Effector memory CD8-positive, alpha-beta T cell (primary cell): ENCODE results near the gene AOX1.

Source experiments
- ATAC-seq: fragments of 150-1000 bp; cut with Tn5 transposase; replicated peaks from 2 replicates; pipeline ENCODE4 v1.10.0; 2021; ENCODE audit warnings: mild to moderate bottlenecking, moderate library complexity
- DNase-seq, 3 experiments: peaks; one replicate each; pipeline ENCODE4 v3.0.0; 2021
- H3K27ac Mint-ChIP-seq, 2 donors: one replicate each; pipeline ENCODE4 v1.8.0; 2022; ENCODE audit warnings: mild to moderate bottlenecking in 2 of 2, mixed read lengths in 2 of 2, moderate library complexity in 2 of 2
- H3K27me3 Mint-ChIP-seq, 2 donors: one replicate each; pipeline ENCODE4 v1.8.0; 2022; ENCODE audit warnings: mixed read lengths in 2 of 2
- H3K36me3 Mint-ChIP-seq: one replicate; pipeline ENCODE4 v1.8.0; 2022; ENCODE audit warnings: mild to moderate bottlenecking, moderate library complexity, mixed read lengths; ENCODE audit not compliant: insufficient read depth
- H3K4me1 Mint-ChIP-seq, 2 donors: one replicate each; pipeline ENCODE4 v1.8.0; 2022; ENCODE audit warnings: low read depth in 2 of 2, mixed read lengths in 2 of 2
- H3K4me3 Mint-ChIP-seq, 2 donors: one replicate each; pipeline ENCODE4 v1.8.0; 2022; ENCODE audit warnings: mild to moderate bottlenecking in 2 of 2, mixed read lengths in 2 of 2, moderate library complexity in 2 of 2
- H3K9me3 Mint-ChIP-seq, 2 donors: one replicate each; pipeline ENCODE4 v1.8.0; 2022; ENCODE audit warnings: mixed read lengths in 2 of 2

Gene AOX1

GRCh38 chr2:200649724-200650123 lies 63.9 kb downstream of the AOX1 start:
- ATAC-seq, result no peak
- H3K4me3 Mint-ChIP-seq, result no peak overlapping the region
- H3K9me3 Mint-ChIP-seq, result no peaks in the 10 kb centered on the region
- no peak overlapping the region for H3K27ac Mint-ChIP-seq
- peaks cover 37 to 50% of the 10 kb centered on the region in 2 donors for H3K27me3 Mint-ChIP-seq
- H3K4me1 Mint-ChIP-seq, result no peaks in the 10 kb centered on the region
- no peak for DNase-seq
- H3K36me3 Mint-ChIP-seq, result no peaks in the 10 kb centered on the region

- no peak overlapping the region for H3K27ac Mint-ChIP-seq
- ATAC-seq (no peak), DNase-seq (no peak)
- no peaks in the 10 kb centered on the region for H3K4me1 Mint-ChIP-seq
- no peaks in the 10 kb centered on the region for H3K36me3 Mint-ChIP-seq
- H3K27me3 Mint-ChIP-seq, result peaks cover 37 to 52% of the 10 kb centered on the region in 2 donors
- H3K9me3 Mint-ChIP-seq, result no peaks in the 10 kb centered on the region
- no peak overlapping the region for H3K4me3 Mint-ChIP-seq
Measured at GRCh38 chr2:200650195-200650594, 64.4 kb downstream of the AOX1 start.

- Mint-ChIP-seq H3K27ac (no peak overlapping the region), H3K9me3 (no peaks in the 10 kb centered on the region), H3K27me3 (peaks cover 29 to 67% of the 10 kb centered on the region in 2 donors), H3K36me3 (no peaks in the 10 kb centered on the region), H3K4me1 (no peaks in the 10 kb centered on the region), H3K4me3 (no peak overlapping the region)
- ATAC-seq (no peak), DNase-seq (no peak)
Measured at GRCh38 chr2:200652158-200652557, 66.3 kb downstream of the AOX1 start.

- ATAC-seq, result no peak
- no peak for DNase-seq
- Mint-ChIP-seq H3K9me3 (no peaks in the 10 kb centered on the region), H3K4me3 (no peak overlapping the region), H3K27ac (no peak overlapping the region), H3K27me3 (peaks cover 21 to 59% of the 10 kb centered on the region in 2 donors), H3K36me3 (no peaks in the 10 kb centered on the region), H3K4me1 (no peaks in the 10 kb centered on the region)
Measured at GRCh38 chr2:200653021-200653420, 67.2 kb downstream of the AOX1 start.

GRCh38 chr2:200654823-200655222 lies 69.0 kb downstream of the AOX1 start:
- H3K4me1 Mint-ChIP-seq, result no peaks in the 10 kb centered on the region
- DNase-seq (no peak), ATAC-seq (no peak)
- H3K4me3 Mint-ChIP-seq, result no peak overlapping the region
- no peaks in the 10 kb centered on the region for H3K36me3 Mint-ChIP-seq
- H3K27me3 Mint-ChIP-seq, result peaks cover 19 to 51% of the 10 kb centered on the region in 2 donors
- no peak overlapping the region for H3K27ac Mint-ChIP-seq
- H3K9me3 Mint-ChIP-seq, result no peaks in the 10 kb centered on the region

DNA sequence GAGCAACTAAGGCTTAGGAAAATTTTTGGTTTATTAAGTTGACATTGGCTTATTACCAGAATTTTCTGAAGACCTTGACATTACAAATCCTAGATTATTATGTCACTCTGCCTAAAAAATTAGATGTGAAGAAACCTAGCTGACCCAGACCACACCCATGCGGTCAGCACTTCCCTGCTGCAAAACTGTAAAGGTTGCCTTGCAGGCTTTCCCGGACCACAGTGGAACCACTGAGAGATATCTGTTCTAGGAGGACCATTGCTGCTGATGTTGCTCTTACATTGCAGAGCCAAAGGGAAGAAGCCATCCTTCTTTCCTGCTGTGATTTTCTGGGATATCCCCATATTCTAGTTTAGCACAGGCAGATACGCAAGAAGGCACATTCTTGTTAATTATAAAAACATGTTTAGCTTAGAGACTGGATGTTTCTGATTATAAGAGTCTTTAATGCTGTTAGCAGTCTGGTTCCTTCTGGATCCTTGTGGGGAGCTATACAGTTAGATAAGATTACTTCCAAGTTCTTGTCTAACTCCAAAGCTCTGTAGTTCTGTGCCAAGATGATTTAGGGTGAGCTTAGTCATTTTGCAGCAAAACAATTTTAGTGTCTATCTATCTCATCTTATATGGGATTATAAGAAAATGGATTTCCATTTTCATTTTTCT lies 70.2 kb downstream of the AOX1 start:
- Mint-ChIP-seq H3K27me3 (peaks cover 9 to 50% of the 10 kb centered on the region in 2 donors), H3K4me1 (no peaks in the 10 kb centered on the region), H3K9me3 (no peaks in the 10 kb centered on the region), H3K27ac (no peak overlapping the region), H3K4me3 (no peak overlapping the region), H3K36me3 (no peaks in the 10 kb centered on the region)
- ATAC-seq (no peak), DNase-seq (no peak)

DNA sequence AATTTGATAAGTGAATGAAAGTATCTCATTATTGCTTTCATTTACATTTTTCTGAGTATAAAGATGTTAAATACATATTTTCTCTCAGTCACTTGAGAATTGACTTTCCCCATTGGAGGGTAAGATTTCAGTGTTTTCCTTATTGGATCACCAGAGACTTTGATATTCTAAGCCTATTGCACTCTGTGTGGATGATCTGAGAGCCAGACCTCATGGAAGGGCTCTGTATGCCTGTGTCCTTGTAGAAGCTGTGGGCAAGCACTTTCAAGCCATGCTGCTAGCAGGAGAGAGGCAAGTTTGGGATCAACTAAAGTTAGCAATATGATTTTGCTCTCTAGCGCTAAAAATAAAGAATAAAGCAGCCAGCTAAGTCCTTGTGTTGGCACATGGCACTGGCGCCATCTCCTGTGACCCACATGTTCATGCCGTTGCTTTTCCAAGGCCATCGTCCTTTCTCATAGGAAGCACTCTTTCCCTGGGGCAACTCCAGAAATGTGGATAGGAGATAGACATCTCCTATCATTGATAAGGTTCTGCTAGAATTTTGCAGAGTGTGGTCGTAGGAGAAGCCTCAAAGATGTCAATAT lies 72.6 kb downstream of the AOX1 start:
- no peak for ATAC-seq
- peaks cover 19 to 59% of the 10 kb centered on the region in 2 donors for H3K27me3 Mint-ChIP-seq

DNA sequence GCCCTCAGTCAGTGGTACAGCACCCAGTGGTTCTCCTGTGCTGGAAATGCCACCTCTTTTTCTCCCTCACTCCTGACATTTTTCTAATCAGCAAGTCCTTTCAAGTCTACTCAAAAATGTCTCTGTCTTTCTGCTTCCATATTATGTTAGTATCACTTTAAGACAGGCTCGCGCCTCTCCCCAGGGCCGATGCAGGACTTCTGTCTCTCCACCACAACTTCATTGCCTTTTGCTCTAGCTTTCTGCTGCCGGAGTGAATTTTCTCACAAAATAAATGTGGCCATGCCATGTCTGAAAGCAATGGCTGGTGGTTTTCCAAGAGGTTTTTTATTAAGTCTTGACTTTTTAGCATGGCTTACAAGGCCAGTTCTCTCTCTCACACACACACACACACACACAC lies 73.6 kb downstream of the AOX1 start:
- no peaks in the 10 kb centered on the region for H3K4me1 Mint-ChIP-seq
- H3K4me3 Mint-ChIP-seq, result no peak overlapping the region
- H3K27ac Mint-ChIP-seq, result no peak overlapping the region
- H3K27me3 Mint-ChIP-seq, result peaks cover 24 to 59% of the 10 kb centered on the region in 2 donors
- no peaks in the 10 kb centered on the region for H3K9me3 Mint-ChIP-seq
- DNase-seq (no peak), ATAC-seq (no peak)
- H3K36me3 Mint-ChIP-seq, result no peaks in the 10 kb centered on the region

More for the DNA sequence above, 72.6 kb downstream of the AOX1 start:
- Mint-ChIP-seq H3K9me3 (no peaks in the 10 kb centered on the region), H3K4me3 (no peak overlapping the region), H3K36me3 (no peaks in the 10 kb centered on the region), H3K4me1 (no peaks in the 10 kb centered on the region), H3K27ac (no peak overlapping the region)
- no peak for DNase-seq

DNA sequence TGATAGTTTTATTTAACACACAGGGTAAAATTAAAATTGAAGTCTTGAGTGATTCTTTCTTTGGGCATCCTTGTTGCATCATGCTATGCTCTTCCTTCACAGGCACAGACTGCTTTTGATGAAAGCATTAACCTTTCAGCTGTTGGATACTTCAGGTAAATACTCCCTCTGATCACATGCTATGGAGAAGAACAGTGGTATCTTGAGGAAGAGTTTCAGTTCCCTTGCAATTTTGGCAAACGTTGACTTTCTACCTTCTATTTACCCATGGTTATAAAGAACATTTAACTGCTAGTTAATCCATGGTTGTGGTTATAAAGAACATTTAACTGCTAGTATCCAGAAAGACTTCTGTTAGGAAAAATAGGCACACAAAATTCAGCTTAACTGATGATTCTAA lies 75.7 kb downstream of the AOX1 start:
- ATAC-seq (no peak), DNase-seq (no peak)
- Mint-ChIP-seq H3K9me3 (no peaks in the 10 kb centered on the region), H3K27ac (no peak overlapping the region), H3K27me3 (peaks cover 24 to 45% of the 10 kb centered on the region in 2 donors), H3K36me3 (no peaks in the 10 kb centered on the region), H3K4me1 (no peaks in the 10 kb centered on the region), H3K4me3 (no peak overlapping the region)

DNA sequence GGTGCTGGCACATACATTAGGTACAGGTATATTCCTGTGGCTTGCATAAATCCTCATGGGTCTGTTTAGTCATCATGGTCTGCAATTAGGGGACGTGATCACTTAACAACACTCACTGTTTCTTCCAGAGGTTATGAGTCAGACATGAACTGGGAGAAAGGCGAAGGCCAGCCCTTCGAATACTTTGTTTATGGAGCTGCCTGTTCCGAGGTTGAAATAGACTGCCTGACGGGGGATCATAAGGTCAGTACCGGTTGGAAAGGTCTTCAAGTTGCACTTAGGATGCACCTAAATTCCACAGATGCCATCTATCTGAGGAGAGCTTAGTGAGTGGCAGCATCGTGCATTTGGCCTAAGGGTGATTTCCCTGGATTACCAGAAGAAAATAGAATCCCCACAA lies 76.9 kb downstream of the AOX1 start:
- Mint-ChIP-seq H3K27ac (no peak overlapping the region), H3K27me3 (peaks cover 24 to 47% of the 10 kb centered on the region in 2 donors), H3K4me1 (no peaks in the 10 kb centered on the region), H3K9me3 (no peaks in the 10 kb centered on the region), H3K4me3 (no peak overlapping the region), H3K36me3 (no peaks in the 10 kb centered on the region)
- ATAC-seq (no peak), DNase-seq (no peak)

GRCh38 chr2:200664770-200665494 lies 79.1 kb downstream of the AOX1 start:
- H3K27me3 Mint-ChIP-seq, result peaks cover 21 to 44% of the 10 kb centered on the region in 2 donors
- no peaks in the 10 kb centered on the region for H3K4me1 Mint-ChIP-seq
- H3K27ac Mint-ChIP-seq, result no peak overlapping the region

GRCh38 chr2:200665626-200666453 lies 80.0 kb downstream of the AOX1 start:
- Mint-ChIP-seq H3K4me1 (no peaks in the 10 kb centered on the region), H3K9me3 (no peaks in the 10 kb centered on the region), H3K27ac (no peak overlapping the region), H3K27me3 (peaks cover 28 to 44% of the 10 kb centered on the region in 2 donors), H3K36me3 (no peaks in the 10 kb centered on the region), H3K4me3 (no peak overlapping the region)
- ATAC-seq (no peak), DNase-seq (no peak)

More at GRCh38 chr2:200664770-200665494, 79.1 kb downstream of the AOX1 start:
- no peak for DNase-seq
- Mint-ChIP-seq H3K9me3 (no peaks in the 10 kb centered on the region), H3K36me3 (no peaks in the 10 kb centered on the region), H3K4me3 (no peak overlapping the region)
- no peak for ATAC-seq

GRCh38 chr2:200667413-200667812 lies 81.6 kb downstream of the AOX1 start:
- Mint-ChIP-seq H3K27ac (no peak overlapping the region), H3K36me3 (no peaks in the 10 kb centered on the region), H3K27me3 (peaks cover 26 to 28% of the 10 kb centered on the region in 2 donors), H3K4me1 (no peaks in the 10 kb centered on the region), H3K4me3 (no peak overlapping the region), H3K9me3 (no peaks in the 10 kb centered on the region)
- DNase-seq (no peak), ATAC-seq (no peak)
